NCI-H128 (cell line): Measurements from ENCODE around the gene CCDC57.

Experiments
- DNase-seq: peaks from one replicate; lab custom pipeline; 2025; ENCODE audit not compliant: unreplicated experiment; lab: John Stamatoyannopoulos, UW

CCDC57 gene

GRCh38 chr17:82053130-82053529, 159.5 kb downstream of the CCDC57 start:
- no peak for DNase-seq

DNA sequence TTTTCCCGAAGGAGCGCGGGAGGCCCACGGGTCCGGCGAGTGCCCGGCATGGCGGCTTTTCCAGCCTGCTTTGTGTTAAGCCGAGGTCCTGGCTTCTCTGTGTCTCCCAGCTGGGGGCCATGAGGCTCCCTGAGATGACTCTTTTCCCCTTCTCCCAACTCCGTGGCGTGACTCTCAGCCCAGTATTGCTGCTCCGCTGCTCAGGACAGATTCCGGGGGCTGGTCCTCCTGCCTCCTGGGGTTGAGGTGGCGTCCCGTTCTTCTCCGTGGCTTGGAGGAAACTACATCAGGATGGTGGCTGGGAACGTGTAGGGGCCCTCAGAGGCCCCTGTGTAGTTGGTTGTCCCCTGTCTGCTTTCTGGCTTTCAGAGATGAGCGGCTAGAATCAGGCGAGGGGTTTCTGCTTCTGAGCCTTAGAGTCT, 160.0 kb downstream of the CCDC57 start:
- DNase-seq, result no peak

DNA sequence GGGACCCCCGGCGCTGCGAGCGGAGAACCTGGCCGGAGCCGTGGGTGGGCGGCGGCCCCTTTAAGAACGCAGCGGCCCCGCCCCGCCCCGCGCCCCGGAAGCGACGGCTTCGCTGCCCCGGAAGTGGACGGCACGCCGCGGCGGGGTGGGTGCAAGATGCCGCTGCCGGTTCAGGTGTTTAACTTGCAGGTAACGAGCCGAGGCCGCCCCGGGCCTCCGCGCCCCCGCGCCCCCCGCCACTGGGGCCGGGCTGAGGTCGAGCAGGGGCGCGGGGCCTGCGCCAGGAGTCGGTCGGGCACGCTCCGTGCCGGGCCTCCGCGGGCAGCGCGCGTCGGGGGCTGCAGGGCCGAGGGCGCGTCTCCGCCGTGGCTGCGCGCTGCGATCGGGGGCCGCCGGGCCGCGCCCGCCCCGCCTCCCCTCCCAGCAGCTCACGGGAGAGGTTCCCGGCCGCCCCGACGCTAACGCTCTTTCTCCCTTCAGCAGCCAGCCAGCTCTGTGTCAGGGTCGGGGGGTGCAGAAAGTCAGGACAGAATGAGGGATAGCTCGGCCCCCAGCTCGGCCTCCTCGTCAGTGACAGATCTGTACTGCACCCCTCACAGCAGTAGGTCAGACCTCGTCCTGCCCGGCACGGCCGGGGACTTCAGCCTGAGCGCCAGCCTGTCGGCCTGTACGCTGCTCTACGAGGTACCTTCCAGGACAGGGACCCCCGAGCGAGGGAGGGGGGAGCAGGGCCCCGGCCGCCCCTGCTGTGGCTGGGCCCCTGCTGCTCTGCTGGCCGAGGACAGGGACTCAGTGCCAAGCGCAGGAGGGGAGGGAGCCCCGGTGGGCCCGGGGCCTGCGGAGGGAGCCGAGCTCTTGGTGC, 160.6 kb downstream of the CCDC57 start, which contains the start of the genes GPS1 and RFNG:
Gene GPS1 (plus strand): TSS at position 123 of the 862 bp plus-strand sequence. CDS start 34 bp downstream, at position 157.
Gene RFNG (minus strand): TSS at position 36 of the 862 bp plus-strand sequence. CDS start 45 bp downstream, outside the sequence.
- DNase-seq, result no peak
